K562 (cell line): Measurements from ENCODE around the gene DNASE1L2. TPM values are rescaled to one million over a fixed set of nuclear protein-coding genes. Genes with fewer than 3 reads are reported as not detected.

Experiments
- BRD4 ChIP-seq: fragments of 200-600 bp; sonication (generic); IDR thresholded peaks from 2 replicates; pipeline ENCODE4 v1.6.1; 2017; ENCODE audit warnings: inconsistent platforms
- CC2D1A ChIP-seq: fragments of 450-650 bp; IDR thresholded peaks from 2 replicates; pipeline ENCODE4 v1.6.1; 2017; ENCODE audit warnings: mild to moderate bottlenecking
- FOSL1 ChIP-seq: fragments of 200-800 bp; sonication (Bioruptor generic); conservative IDR thresholded peaks from 2 replicates; pipeline ENCODE4 v1.6.1; 2016; ENCODE audit warnings: missing genetic modification characterization, missing compliant biosample characterization
- JUND ChIP-seq, 2 experiments: IDR thresholded peaks; 2 replicates in 1 of 2; 3 replicates in 1 of 2; pipeline ENCODE4 v1.6.1; 2011; ENCODE audit warnings: borderline replicate concordance in 2 of 2, low read depth in 2 of 2, low read length in 2 of 2, improper control_type of control experiment in 1 of 2, missing biosample characterization in 1 of 2, missing genetic modification characterization in 1 of 2, missing genetic modification reagents in 1 of 2
- KDM5B ChIP-seq: fragments of 200-600 bp; sonication (generic); IDR thresholded peaks from 2 replicates; pipeline ENCODE4 v1.6.1; 2012; ENCODE audit warnings: low read depth, mild to moderate bottlenecking, moderate library complexity, low read length, control low read depth, inconsistent platforms; ENCODE audit not compliant: insufficient replicate concordance
- KLF13 ChIP-seq: fragments of 450-650 bp; IDR thresholded peaks from 2 replicates; pipeline ENCODE4 v1.6.1; 2016; ENCODE audit warnings: missing genetic modification characterization, low read depth, mild to moderate bottlenecking, missing compliant biosample characterization, moderate library complexity, borderline replicate concordance
- MBD2 ChIP-seq: sonication (generic); IDR thresholded peaks from 2 replicates; pipeline ENCODE4 v1.6.1; 2016; ENCODE audit warnings: low read depth, borderline replicate concordance
- OTX1 ChIP-seq: fragments of 450-650 bp; formaldehyde crosslinking; IDR thresholded peaks from 2 replicates; pipeline ENCODE4 v1.4.0; 2022; ENCODE audit warnings: mild to moderate bottlenecking
- POU5F1 ChIP-seq: fragments of 150-350 bp; IDR thresholded peaks from 2 replicates; pipeline ENCODE4 v1.6.1; 2014; ENCODE audit warnings: borderline replicate concordance, low read length, low read depth, mild to moderate bottlenecking; ENCODE audit not compliant: partially characterized antibody
- SIX5 ChIP-seq, 2 experiments: IDR thresholded peaks; 2 replicates each; pipeline ENCODE4 v1.6.1; 2011; ENCODE audit warnings: low read length in 2 of 2, borderline replicate concordance in 1 of 2, low read depth in 1 of 2, mild to moderate bottlenecking in 1 of 2, moderate library complexity in 1 of 2; ENCODE audit not compliant: insufficient read depth in 1 of 2
- TCF7L2 ChIP-seq: fragments of 150-350 bp; IDR thresholded peaks from 2 replicates; pipeline ENCODE4 v1.6.1; 2016; ENCODE audit warnings: low read depth, mild to moderate bottlenecking, low read length, moderate library complexity
- U2AF1 ChIP-seq: fragments of 200-400 bp; formaldehyde crosslinking; optimal IDR thresholded peaks from 2 replicates; pipeline ENCODE3; 2017; ENCODE audit warnings: mild to moderate bottlenecking, low read depth, low read length, moderate library complexity
- ZNF347 ChIP-seq: fragments of 450-650 bp; formaldehyde crosslinking; IDR thresholded peaks from 2 replicates; pipeline ENCODE4 v1.4.0; 2020; ENCODE audit warnings: low read depth, mild to moderate bottlenecking, moderate library complexity
- polyA plus RNA-seq, 8 experiments: library from polyadenylated mRNA; depleted of rRNA in 4 of 8; stranded (reverse) in 5 of 8; unstranded in 3 of 8; fragments of >200 nt; fragmentation: Nextera tagmentation in 2 of 8; fragmentation: Illumina TruSeq in 1 of 8; extraction: Ambion mirVana in 2 of 8; extraction: Trizol in 1 of 8; gene quantifications; 2 replicates each; pipeline versions ENCODE4 v1.2.1 to v1.2.3, GENCODE V29; 2011 to 2014; ENCODE audit warnings: inconsistent platforms in 1 of 8, missing spikeins in 1 of 8
- total RNA-seq, 7 experiments: library from RNA; depleted of rRNA in 6 of 7; stranded (reverse); fragments of >200 nt in 6 of 7; fragmentation: Illumina TruSeq in 2 of 7; extraction: Trizol in 2 of 7; gene quantifications; 2 replicates each; pipeline versions ENCODE4 v1.2.1 to v1.2.3, GENCODE V29; 2011 to 2021; ENCODE audit warnings: low replicate concordance in 1 of 7
- TF ChIP-seq, protein P1 (sequence below): fragments of 250-450 bp; sonication (Bioruptor Pico); IDR thresholded peaks from 2 replicates; pipeline ENCODE4 v1.4.0; 2020
- TF ChIP-seq, protein P2 (sequence below): fragments of 250-450 bp; sonication (Bioruptor Pico); IDR thresholded peaks from 2 replicates; pipeline ENCODE4 v1.4.0; 2020

DNASE1L2 gene
- total and polyA plus RNA-seq, 9 of the 15 experiments (the other 6 are each of a cell fraction or from before 2014, with no cell fraction given), result 0.08 to 2.7 (median 1.7) TPM; not detected in 1

- TF ChIP-seq U2AF1 (peak; percentile 53), BRD4 (no peak), POU5F1 (peak; percentile 48), CC2D1A (no peak), JUND (IDR thresholded peaks at IDR 0.05; ENCODE audit: borderline replicate concordance, low read depth, low read length) (peak; percentile 93), JUND (tag; IDR thresholded peaks at IDR 0.05; ENCODE audit: borderline replicate concordance, low read depth, low read length) (0 out of 3 replicates have a peak, but pooled peaks have one; percentile 30), KLF13 (tag) (0 out of 2 replicates have a peak, but pooled peaks have one; percentile 33), ZNF347 (CRISPR knock-in tag) (no peak), KDM5B (peak; percentile 84), MBD2 (peak; percentile 93), SIX5 (IDR thresholded peaks at IDR 0.05; ENCODE audit: borderline replicate concordance in 1 of 2, insufficient read depth in 1 of 2, low read depth in 1 of 2, low read length in 2 of 2) (peak in 1 of 2 experiments; percentile 55; a peak in 1 of 4 replicates), FOSL1 (no peak), TCF7L2 (peak; percentile 89), OTX1 (CRISPR knock-in tag) (peak; percentile 65; the same call in 1 of the 2 replicates)
- TF ChIP-seq, protein P1, sequence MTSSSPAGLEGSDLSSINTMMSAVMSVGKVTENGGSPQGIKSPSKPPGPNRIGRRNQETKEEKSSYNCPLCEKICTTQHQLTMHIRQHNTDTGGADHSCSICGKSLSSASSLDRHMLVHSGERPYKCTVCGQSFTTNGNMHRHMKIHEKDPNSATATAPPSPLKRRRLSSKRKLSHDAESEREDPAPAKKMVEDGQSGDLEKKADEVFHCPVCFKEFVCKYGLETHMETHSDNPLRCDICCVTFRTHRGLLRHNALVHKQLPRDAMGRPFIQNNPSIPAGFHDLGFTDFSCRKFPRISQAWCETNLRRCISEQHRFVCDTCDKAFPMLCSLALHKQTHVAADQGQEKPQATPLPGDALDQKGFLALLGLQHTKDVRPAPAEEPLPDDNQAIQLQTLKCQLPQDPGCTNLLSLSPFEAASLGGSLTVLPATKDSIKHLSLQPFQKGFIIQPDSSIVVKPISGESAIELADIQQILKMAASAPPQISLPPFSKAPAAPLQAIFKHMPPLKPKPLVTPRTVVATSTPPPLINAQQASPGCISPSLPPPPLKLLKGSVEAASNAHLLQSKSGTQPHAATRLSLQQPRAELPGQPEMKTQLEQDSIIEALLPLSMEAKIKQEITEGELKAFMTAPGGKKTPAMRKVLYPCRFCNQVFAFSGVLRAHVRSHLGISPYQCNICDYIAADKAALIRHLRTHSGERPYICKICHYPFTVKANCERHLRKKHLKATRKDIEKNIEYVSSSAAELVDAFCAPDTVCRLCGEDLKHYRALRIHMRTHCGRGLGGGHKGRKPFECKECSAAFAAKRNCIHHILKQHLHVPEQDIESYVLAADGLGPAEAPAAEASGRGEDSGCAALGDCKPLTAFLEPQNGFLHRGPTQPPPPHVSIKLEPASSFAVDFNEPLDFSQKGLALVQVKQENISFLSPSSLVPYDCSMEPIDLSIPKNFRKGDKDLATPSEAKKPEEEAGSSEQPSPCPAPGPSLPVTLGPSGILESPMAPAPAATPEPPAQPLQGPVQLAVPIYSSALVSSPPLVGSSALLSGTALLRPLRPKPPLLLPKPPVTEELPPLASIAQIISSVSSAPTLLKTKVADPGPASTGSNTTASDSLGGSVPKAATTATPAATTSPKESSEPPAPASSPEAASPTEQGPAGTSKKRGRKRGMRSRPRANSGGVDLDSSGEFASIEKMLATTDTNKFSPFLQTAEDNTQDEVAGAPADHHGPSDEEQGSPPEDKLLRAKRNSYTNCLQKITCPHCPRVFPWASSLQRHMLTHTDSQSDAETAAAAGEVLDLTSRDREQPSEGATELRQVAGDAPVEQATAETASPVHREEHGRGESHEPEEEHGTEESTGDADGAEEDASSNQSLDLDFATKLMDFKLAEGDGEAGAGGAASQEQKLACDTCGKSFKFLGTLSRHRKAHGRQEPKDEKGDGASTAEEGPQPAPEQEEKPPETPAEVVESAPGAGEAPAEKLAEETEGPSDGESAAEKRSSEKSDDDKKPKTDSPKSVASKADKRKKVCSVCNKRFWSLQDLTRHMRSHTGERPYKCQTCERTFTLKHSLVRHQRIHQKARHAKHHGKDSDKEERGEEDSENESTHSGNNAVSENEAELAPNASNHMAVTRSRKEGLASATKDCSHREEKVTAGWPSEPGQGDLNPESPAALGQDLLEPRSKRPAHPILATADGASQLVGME (CRISPR knock-in tag), result no peak
- TF ChIP-seq, protein P2, sequence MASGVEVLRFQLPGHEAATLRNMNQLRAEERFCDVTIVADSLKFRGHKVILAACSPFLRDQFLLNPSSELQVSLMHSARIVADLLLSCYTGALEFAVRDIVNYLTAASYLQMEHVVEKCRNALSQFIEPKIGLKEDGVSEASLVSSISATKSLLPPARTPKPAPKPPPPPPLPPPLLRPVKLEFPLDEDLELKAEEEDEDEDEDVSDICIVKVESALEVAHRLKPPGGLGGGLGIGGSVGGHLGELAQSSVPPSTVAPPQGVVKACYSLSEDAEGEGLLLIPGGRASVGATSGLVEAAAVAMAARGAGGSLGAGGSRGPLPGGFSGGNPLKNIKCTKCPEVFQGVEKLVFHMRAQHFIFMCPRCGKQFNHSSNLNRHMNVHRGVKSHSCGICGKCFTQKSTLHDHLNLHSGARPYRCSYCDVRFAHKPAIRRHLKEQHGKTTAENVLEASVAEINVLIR (CRISPR knock-in tag), result 0 out of 2 replicates have a peak, but pooled peaks have one; percentile 8
These were observed 30.9 kb upstream of the DNASE1L2 start, which contains the start of gene MLST8 (continued) for GRCh38 chr16:2205104-2205966.
